Inflammatory macrophage treated with lipopolysaccharide for 4 hours (primary cell): Measurements from ENCODE around the gene EIPR1.
"Not testable (repeated sequence)": the region's sequence is repeated elsewhere in the genome, so short reads cannot be mapped to it uniquely, and the experiment has no call there.

Experiments
- DNase-seq: peaks from one replicate; pipeline ENCODE4 v3.0.0-alpha.2; 2020

The EIPR1 gene

GRCh38 chr2:3301001-3301400, 76.6 kb downstream of the EIPR1 start:
- no peak for DNase-seq

- no peak for DNase-seq
Observed at GRCh38 chr2:3300224-3300995, 77.2 kb downstream of the EIPR1 start.

- DNase-seq, result no peak
Observed at GRCh38 chr2:3299703-3300102, 77.9 kb downstream of the EIPR1 start.

- DNase-seq, result no peak
Observed at GRCh38 chr2:3299130-3299529, 78.5 kb downstream of the EIPR1 start.

GRCh38 chr2:3298191-3298590, 79.4 kb downstream of the EIPR1 start:
- DNase-seq, result no peak

- DNase-seq, result no peak
Observed at GRCh38 chr2:3297523-3297922, 80.1 kb downstream of the EIPR1 start.

GRCh38 chr2:3296182-3296972, 81.2 kb downstream of the EIPR1 start:
- DNase-seq, result no peak

GRCh38 chr2:3294493-3294892, 83.1 kb downstream of the EIPR1 start:
- DNase-seq, result no peak

- DNase-seq, result no peak
Observed at GRCh38 chr2:3294069-3294468, 83.5 kb downstream of the EIPR1 start.

GRCh38 chr2:3293221-3293620, 84.4 kb downstream of the EIPR1 start:
- no peak for DNase-seq

- no peak for DNase-seq
Observed at GRCh38 chr2:3292416-3292815, 85.2 kb downstream of the EIPR1 start.

GRCh38 chr2:3291750-3292149, 85.9 kb downstream of the EIPR1 start:
- no peak for DNase-seq

- DNase-seq, result no peak
Observed at GRCh38 chr2:3291113-3291512, 86.5 kb downstream of the EIPR1 start.

- no peak for DNase-seq
Observed at GRCh38 chr2:3290655-3291054, 87.0 kb downstream of the EIPR1 start.

GRCh38 chr2:3289971-3290370, 87.6 kb downstream of the EIPR1 start:
- DNase-seq, result no peak

GRCh38 chr2:3289526-3289925, 88.1 kb downstream of the EIPR1 start:
- DNase-seq, result no peak

GRCh38 chr2:3289171-3289515, 88.5 kb downstream of the EIPR1 start:
- DNase-seq, result no peak

GRCh38 chr2:3288470-3289170, 89.0 kb downstream of the EIPR1 start:
- DNase-seq, result no peak

- DNase-seq, result no peak
Observed at GRCh38 chr2:3287896-3288295, 89.7 kb downstream of the EIPR1 start.

- DNase-seq, result not testable (repeated sequence)
Observed at GRCh38 chr2:3286646-3287036, 91.0 kb downstream of the EIPR1 start.

- DNase-seq, result no peak
Observed at GRCh38 chr2:3285901-3286645, 91.5 kb downstream of the EIPR1 start.

- no peak for DNase-seq
Observed at GRCh38 chr2:3284657-3285630, 92.7 kb downstream of the EIPR1 start.
